PFSK-1 (cell line): ENCODE measurements around the gene IKZF1.

Experiments used
- FOXP2 ChIP-seq: optimal IDR thresholded peaks from 2 replicates; pipeline ENCODE3; 2011; ENCODE audit warnings: borderline replicate concordance, control low read depth, inconsistent platforms; ENCODE audit not compliant: insufficient read depth; ENCODE audit errors: extremely low read length, extremely low read depth
- POLR2AphosphoS5 ChIP-seq: IDR thresholded peaks from 2 replicates; pipeline ENCODE4 v1.6.1; 2012; ENCODE audit warnings: low read depth, mild to moderate bottlenecking, control low read depth, low read length, moderate library complexity
- SIN3A ChIP-seq: IDR thresholded peaks from 2 replicates; pipeline ENCODE4 v1.6.1; 2012; ENCODE audit warnings: mild to moderate bottlenecking, low read length, moderate library complexity, borderline replicate concordance; ENCODE audit not compliant: insufficient read depth
- TAF1 ChIP-seq: IDR thresholded peaks from 2 replicates; pipeline ENCODE4 v1.6.1; 2012; ENCODE audit warnings: low read length, control low read depth, borderline replicate concordance; ENCODE audit not compliant: insufficient read depth
- TF ChIP-seq, protein P1 (sequence below), 2 experiments: IDR thresholded peaks; 2 replicates each; pipeline versions ENCODE4 v1.6.1 to v1.8.0; 2011 to 2012; ENCODE audit warnings: low read depth in 2 of 2, low read length in 2 of 2, control low read depth in 1 of 2, inconsistent platforms in 1 of 2, mild to moderate bottlenecking in 1 of 2, moderate library complexity in 1 of 2; ENCODE audit not compliant: insufficient read depth in 1 of 2

The IKZF1 gene

DNA sequence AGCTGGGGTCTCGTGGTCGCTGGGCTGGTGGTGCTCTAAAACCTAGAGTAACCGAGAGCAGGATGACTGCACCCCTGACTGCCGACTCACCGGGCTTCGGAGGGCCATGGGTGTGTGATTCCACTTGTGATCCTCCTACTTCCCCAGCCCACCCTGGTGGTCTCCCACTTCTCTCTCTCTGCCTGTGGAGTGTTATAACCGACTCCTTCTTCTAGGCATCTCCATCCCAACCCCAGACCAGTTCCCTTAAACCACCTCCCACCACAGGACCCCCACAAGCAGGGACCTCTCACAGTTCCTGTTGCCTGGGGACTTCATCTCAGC, 52.4 kb downstream of the IKZF1 start:
- TF ChIP-seq, protein P1, sequence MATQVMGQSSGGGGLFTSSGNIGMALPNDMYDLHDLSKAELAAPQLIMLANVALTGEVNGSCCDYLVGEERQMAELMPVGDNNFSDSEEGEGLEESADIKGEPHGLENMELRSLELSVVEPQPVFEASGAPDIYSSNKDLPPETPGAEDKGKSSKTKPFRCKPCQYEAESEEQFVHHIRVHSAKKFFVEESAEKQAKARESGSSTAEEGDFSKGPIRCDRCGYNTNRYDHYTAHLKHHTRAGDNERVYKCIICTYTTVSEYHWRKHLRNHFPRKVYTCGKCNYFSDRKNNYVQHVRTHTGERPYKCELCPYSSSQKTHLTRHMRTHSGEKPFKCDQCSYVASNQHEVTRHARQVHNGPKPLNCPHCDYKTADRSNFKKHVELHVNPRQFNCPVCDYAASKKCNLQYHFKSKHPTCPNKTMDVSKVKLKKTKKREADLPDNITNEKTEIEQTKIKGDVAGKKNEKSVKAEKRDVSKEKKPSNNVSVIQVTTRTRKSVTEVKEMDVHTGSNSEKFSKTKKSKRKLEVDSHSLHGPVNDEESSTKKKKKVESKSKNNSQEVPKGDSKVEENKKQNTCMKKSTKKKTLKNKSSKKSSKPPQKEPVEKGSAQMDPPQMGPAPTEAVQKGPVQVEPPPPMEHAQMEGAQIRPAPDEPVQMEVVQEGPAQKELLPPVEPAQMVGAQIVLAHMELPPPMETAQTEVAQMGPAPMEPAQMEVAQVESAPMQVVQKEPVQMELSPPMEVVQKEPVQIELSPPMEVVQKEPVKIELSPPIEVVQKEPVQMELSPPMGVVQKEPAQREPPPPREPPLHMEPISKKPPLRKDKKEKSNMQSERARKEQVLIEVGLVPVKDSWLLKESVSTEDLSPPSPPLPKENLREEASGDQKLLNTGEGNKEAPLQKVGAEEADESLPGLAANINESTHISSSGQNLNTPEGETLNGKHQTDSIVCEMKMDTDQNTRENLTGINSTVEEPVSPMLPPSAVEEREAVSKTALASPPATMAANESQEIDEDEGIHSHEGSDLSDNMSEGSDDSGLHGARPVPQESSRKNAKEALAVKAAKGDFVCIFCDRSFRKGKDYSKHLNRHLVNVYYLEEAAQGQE (IDR thresholded peaks at IDR 0.05; ENCODE audit: insufficient read depth in 1 of 2, low read depth in 2 of 2, low read length in 2 of 2): no peak
- no peak for TF ChIP-seq FOXP2
- TF ChIP-seq SIN3A: no peak
- TF ChIP-seq TAF1: no peak

DNA sequence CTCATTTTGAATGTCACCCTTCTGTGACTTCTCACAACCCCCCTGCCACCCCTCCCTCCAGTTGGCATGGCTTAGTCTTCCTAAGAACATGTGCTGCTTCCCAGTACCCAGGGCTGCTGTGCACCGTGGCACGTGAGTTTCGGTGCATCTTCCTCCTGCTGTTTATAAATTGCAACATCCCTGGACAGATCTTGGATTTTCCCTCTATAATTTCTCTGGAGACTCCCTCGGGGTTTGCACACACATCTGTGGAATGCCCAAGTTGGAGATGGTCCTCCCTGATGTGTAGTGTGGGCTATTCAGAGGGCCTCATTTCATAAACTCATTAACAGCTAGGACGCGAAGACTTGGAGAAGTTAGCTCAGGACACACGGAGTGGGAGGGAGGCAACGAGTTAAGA, 52.9 kb downstream of the IKZF1 start:
- TF ChIP-seq FOXP2 (no peak), POLR2AphosphoS5 (no peak), TAF1 (no peak), SIN3A (no peak)
- TF ChIP-seq, protein P1 (IDR thresholded peaks at IDR 0.05; ENCODE audit: insufficient read depth in 1 of 2, low read depth in 2 of 2, low read length in 2 of 2): no peak

DNA sequence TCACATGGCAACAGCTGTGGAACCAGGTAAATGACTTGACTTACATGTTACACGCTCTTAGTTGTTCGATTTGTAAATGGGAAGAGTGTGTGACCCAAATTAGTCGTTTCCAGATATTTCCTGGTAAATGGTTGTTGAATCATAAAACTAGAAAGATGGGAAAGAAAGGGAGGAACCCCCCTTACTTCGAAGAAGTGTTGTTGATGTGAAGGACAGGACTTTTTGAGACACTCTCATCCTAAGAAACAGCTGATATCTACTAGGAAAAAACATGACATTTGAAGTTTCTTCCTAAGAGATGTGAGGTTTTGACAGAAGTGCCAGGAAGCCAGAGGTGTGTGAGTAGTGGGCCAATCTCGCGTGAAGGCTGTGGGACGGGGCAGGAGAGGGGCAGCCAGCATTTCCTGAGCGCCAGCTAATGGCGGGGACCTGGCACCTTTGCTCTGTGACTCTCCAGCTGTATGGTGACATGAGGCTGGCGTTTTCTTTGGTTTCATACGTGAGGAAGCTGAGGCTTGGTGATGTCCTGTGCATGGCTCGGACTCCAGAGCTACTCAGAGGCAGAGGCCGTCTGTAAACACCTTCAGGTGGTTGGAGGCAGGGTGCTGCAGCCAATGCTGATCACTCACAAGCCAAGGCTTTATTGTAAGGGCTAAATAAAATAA, 53.7 kb downstream of the IKZF1 start:
- no peak for TF ChIP-seq FOXP2
- no peak for TF ChIP-seq POLR2AphosphoS5
- TF ChIP-seq TAF1: no peak
- TF ChIP-seq SIN3A: no peak
- TF ChIP-seq, protein P1 (IDR thresholded peaks at IDR 0.05; ENCODE audit: insufficient read depth in 1 of 2, low read depth in 2 of 2, low read length in 2 of 2): no peak

DNA sequence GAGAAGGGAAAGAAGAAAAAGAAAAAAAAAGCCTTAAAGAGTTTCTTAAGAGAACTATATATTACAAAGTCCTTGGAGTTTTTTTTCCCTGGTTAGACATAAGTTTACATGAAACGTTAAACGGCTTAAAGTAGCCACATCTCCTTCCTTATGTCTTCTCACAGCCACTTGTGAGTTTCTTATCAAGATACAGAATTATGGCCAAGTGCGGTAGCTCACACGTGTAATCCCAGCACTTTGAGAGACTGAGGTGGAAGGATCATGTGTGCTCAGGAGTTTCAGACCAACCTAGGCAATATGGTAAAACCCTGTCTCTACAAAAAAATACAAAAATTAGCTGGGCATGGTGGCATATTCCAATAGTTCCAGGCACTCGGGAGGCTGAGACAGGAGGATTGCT, 54.3 kb downstream of the IKZF1 start:
- no peak for TF ChIP-seq POLR2AphosphoS5
- TF ChIP-seq TAF1: no peak
- TF ChIP-seq FOXP2: no peak
- no peak for TF ChIP-seq SIN3A
- TF ChIP-seq, protein P1 (IDR thresholded peaks at IDR 0.05; ENCODE audit: insufficient read depth in 1 of 2, low read depth in 2 of 2, low read length in 2 of 2): no peak
